ENCODE data around the gene FAM229A. TPM values are rescaled to one million over a fixed set of nuclear protein-coding genes. Genes with fewer than 3 reads are reported as not detected.

FAM229A gene
- total and polyA plus RNA-seq, 2 of the 8 experiments (the other 6 are each of a cell fraction or from before 2014, with no cell fraction given), result 4.1 to 4.2 TPM

GRCh38 chr1:32311709-32312393 is 50.4 kb downstream of the FAM229A start (continued):
- TF ChIP-seq CHD7 (IDR thresholded peaks at IDR 0.05; ENCODE audit: insufficient replicate concordance, low read length), result no peak
- TF ChIP-seq POLR2AphosphoS5 (IDR thresholded peaks at IDR 0.05; ENCODE audit: low read depth, low read length), result no peak
- TF ChIP-seq POU5F1 (IDR thresholded peaks at IDR 0.05; ENCODE audit: low read depth, low read length), result no peak
